Psoas muscle (tissue), 8 donors: ENCODE results near the gene CDNF. TPM values are rescaled to one million over a fixed set of nuclear protein-coding genes. Genes with fewer than 3 reads are reported as not detected.

Experiments used
- ATAC-seq, 4 donors: fragments of 200-7000 bp; cut with Tn5 transposase; one replicate each; pipeline ENCODE4 v1.9.1; 2020; ENCODE audit warnings: moderate library complexity in 3 of 4, mild to moderate bottlenecking in 2 of 4
- DNase-seq, 2 donors: peaks; one replicate each; pipeline ENCODE4 v3.0.0-alpha.2; 2020
- H3K27ac ChIP-seq: fragments of 200-600 bp; one replicate; pipeline ENCODE4 v1.8.0; 2022
- H3K27me3 ChIP-seq, 3 donors: fragments of 200-600 bp in 1 of 3; one replicate each; pipeline versions ENCODE4 v1.6.1 to v1.8.0; 2013 to 2022; ENCODE audit warnings: low read length in 2 of 3, mild to moderate bottlenecking in 2 of 3, moderate library complexity in 1 of 3; ENCODE audit not compliant: insufficient read depth in 3 of 3
- H3K36me3 ChIP-seq, 2 donors: fragments of 200-600 bp in 1 of 2; one replicate each; pipeline versions ENCODE4 v1.6.1 to v1.8.0; 2013 to 2022; ENCODE audit warnings: low read depth in 1 of 2, mild to moderate bottlenecking in 1 of 2, moderate library complexity in 1 of 2; ENCODE audit not compliant: insufficient read depth in 1 of 2
- H3K4me1 ChIP-seq: fragments of 200-600 bp; one replicate; pipeline ENCODE4 v1.8.0; 2022
- H3K4me3 ChIP-seq: fragments of 200-600 bp; one replicate; pipeline ENCODE4 v1.8.0; 2022; ENCODE audit warnings: mild to moderate bottlenecking
- H3K9me3 ChIP-seq: fragments of 200-600 bp; one replicate; pipeline ENCODE4 v1.8.0; 2022
- CTCF ChIP-seq: fragments of 200-600 bp; IDR thresholded peaks from one replicate; pipeline ENCODE4 v1.8.0; 2022; ENCODE audit warnings: antibody characterized with exemption
- WGBS, 3 donors: extraction: QIAGEN DNeasy Blood & Tissue Kit; methylation state at CpG; one replicate each; pipeline versions ENCODE4 v1.1.6 to v1.1.7; 2013; 5-methylcytosine and 5-hydroxymethylcytosine counted together
- intact Hi-C, 2 donors: fragments of 100-400 bp; cut with DNase I; formaldehyde crosslinking; loops; one replicate each; pipeline versions ENCODE4 v1.11.0 to v1.14.2; 2022
- polyA plus RNA-seq, 3 donors: library from polyadenylated mRNA; stranded (reverse); fragments of 200-250 nt; gene quantifications; one replicate each; pipeline ENCODE4 v1.2.3, GENCODE V29; 2013
- total RNA-seq, 4 donors: library from RNA; stranded (reverse); fragmentation: NEBNext Ultra II Directional in 2 of 4; extraction: Animal tissue kit (Norgen Biotek cat#: 25700) in 2 of 4; gene quantifications; one replicate each; pipeline versions ENCODE4 v1.2.1 to v1.2.4, GENCODE V29; 2021 to 2023
- donor health status: healthy with polysubstance abuse.
- donor health status: DM: no; HTN: no; CAD: no; lungs with moderate emphysema.
- donor health status: Bipolar disorder and iron deficiency.
- donor health status: healthy.
- donor health status: DM: yes; HTN: yes; CAD: no.
- donor health status: DM: no; HTN: no; CAD: no.
- donor health status: DM: no; HTN: no; CAD: no.
- donor health status: DM: yes; HTN: yes; CAD: no.

Gene CDNF
- total and polyA plus RNA-seq, 7 donors = 4.9 to 23.5 (median 17.4) TPM

DNA sequence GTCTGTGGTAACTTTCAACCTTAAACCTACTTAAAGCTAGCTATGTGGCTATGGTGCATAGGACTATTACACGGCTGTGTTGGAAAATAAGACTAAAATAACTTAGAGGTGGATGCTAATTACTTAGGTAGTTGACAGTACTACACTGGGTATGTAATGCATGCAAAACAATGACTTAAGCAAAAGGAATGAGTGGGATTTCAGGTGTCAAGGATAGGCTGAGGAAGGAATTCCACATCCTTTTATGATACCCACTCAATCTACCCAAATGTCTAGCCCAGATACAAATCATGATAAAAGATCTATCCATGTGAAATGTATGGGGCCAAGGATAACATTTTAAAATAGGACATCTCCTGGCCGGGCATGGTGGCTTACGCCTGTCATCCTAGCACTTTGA is 13.9 kb downstream of the CDNF start:
- intact Hi-C loops = loop anchor here (5.0 to 10.0 kb wide), 2 partner anchors 282 to 319 kb away; no protein-coding TSS in a partner anchor
- WGBS, 3 donors = 81 to 90% (median 85%) methylated on average over 3 of the region's 3 CpGs
- Histone ChIP-seq H3K36me3 (peaks cover 0 to 52% of the 10 kb centered on the region in 2 donors), H3K4me1 (no peaks in the 10 kb centered on the region), H3K9me3 (no peaks in the 10 kb centered on the region), H3K4me3 (no peak overlapping the region), H3K27ac (no peak overlapping the region), H3K27me3 (no peaks in the 10 kb centered on the region)
- DNase-seq (no peak), ATAC-seq (no peak)
- TF ChIP-seq CTCF = no peak

- intact Hi-C loops = loop anchor here (5.0 to 10.0 kb wide), 2 partner anchors 281 to 318 kb away; no protein-coding TSS in a partner anchor
- no peak overlapping the region for H3K4me3 ChIP-seq
- 46 to 56% (median 50%) methylated on average over 3 of the region's 3 CpGs for WGBS, 3 donors
- no peaks in the 10 kb centered on the region for H3K27me3 ChIP-seq
- H3K4me1 ChIP-seq = no peaks in the 10 kb centered on the region
- ATAC-seq = no peak
- peaks cover 0 to 52% of the 10 kb centered on the region in 2 donors for H3K36me3 ChIP-seq
- peak; percentile 31 for TF ChIP-seq CTCF
- H3K9me3 ChIP-seq = no peaks in the 10 kb centered on the region
- H3K27ac ChIP-seq = no peak overlapping the region
- no peak for DNase-seq
Measured at GRCh38 chr10:14822879-14823755, 14.7 kb downstream of the CDNF start.

DNA sequence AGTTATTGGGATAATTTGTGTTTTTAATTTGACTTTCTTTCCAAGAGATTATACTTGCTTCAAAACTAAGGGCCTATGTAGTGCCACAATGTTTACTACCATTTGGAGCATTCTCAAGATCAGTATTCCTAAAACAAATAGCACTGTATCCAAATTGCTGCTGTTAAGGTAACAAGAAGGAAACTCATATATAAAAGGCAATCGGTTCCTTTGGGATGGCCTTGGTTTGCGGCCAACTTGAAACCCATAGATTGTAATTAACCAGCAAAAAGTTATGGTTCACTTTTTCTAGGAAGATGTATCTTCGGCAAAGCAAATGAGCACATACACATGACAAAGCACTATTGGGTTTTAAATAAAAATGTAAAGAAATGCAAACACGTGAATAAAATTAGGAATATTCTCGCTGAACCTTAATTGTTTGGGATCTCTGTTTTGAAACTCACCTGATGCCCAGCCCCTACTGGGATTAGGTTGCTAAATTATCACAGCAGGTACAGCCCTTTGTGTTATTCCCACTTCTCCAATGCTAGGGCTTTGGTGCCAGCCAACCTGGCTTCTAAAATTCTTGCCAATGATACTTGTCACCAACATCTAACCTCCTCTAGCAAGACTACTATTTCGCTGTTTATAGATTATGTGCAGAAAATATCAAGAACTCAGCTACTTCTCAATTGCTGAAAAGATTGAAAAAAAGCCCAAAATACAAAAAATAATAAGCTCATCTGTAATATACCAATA is 16.0 kb downstream of the CDNF start:
- DNase-seq = no peak
- H3K27ac ChIP-seq = no peak overlapping the region
- WGBS, 3 donors = 75 to 82% (median 81%) methylated on average over 6 of the region's 6 CpGs
- H3K4me1 ChIP-seq = no peaks in the 10 kb centered on the region
- peaks cover 0 to 52% of the 10 kb centered on the region in 2 donors for H3K36me3 ChIP-seq
- H3K27me3 ChIP-seq = no peaks in the 10 kb centered on the region
- ATAC-seq = no peak
- no peak for TF ChIP-seq CTCF
- intact Hi-C loops = loop anchor here (5.0 to 10.0 kb wide), 2 partner anchors 280 to 317 kb away; no protein-coding TSS in a partner anchor
- H3K9me3 ChIP-seq = no peaks in the 10 kb centered on the region
- H3K4me3 ChIP-seq = no peak overlapping the region

GRCh38 chr10:14820775-14821154 is 17.1 kb downstream of the CDNF start:
- peaks cover 0 to 52% of the 10 kb centered on the region in 2 donors for H3K36me3 ChIP-seq
- no peak for TF ChIP-seq CTCF
- H3K27ac ChIP-seq = no peak overlapping the region
- H3K4me3 ChIP-seq = no peak overlapping the region
- H3K4me1 ChIP-seq = no peaks in the 10 kb centered on the region
- no peak for ATAC-seq
- DNase-seq = no peak
- no peaks in the 10 kb centered on the region for H3K9me3 ChIP-seq
- no peaks in the 10 kb centered on the region for H3K27me3 ChIP-seq
- 89 to 95% (median 91%) methylated on average over 5 of the region's 5 CpGs for WGBS, 3 donors
- intact Hi-C loops = loop anchor here (5.0 to 10.0 kb wide), 2 partner anchors 278 to 316 kb away; no protein-coding TSS in a partner anchor
